Measurements from ENCODE around the gene FES. TPM values are rescaled to one million over a fixed set of nuclear protein-coding genes. Genes with fewer than 3 reads are reported as not detected.

FES gene
- total and polyA plus RNA-seq, 2 of the 13 experiments (the other 11 are each of a cell fraction or from before 2014, with no cell fraction given), result 4.0 to 9.5 TPM

DNA sequence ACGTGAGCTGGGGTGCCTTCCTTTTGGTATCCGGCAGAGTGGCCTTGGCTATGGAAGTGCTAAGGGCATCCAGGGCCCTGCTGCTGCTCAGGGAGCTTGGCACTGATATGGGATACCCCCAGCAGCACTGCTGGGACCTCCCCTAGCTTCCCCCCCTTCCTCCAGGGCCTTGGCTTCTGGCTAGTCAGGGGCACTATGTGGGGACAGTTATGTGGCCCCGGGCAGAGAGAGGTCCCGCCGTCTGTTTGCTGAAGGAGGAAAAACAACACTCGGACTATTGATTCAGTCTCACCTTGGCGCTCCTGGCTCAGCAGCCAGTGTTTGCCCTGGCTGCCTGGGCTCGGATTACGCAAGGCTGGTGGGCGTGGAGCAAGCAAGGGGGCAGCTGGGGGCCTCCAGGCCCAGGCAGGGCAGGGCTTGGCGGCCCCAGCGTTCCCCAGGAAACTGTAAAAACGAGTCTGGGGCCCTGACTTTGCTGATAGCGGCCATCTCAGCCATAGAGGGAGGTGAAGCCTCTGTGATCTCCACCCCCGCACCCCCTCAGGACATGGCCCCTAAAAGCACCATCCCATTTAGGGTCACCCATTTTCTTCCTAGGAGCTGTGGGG lies 10.2 kb upstream of the FES start (continued):
- TF ChIP-seq, protein P1, sequence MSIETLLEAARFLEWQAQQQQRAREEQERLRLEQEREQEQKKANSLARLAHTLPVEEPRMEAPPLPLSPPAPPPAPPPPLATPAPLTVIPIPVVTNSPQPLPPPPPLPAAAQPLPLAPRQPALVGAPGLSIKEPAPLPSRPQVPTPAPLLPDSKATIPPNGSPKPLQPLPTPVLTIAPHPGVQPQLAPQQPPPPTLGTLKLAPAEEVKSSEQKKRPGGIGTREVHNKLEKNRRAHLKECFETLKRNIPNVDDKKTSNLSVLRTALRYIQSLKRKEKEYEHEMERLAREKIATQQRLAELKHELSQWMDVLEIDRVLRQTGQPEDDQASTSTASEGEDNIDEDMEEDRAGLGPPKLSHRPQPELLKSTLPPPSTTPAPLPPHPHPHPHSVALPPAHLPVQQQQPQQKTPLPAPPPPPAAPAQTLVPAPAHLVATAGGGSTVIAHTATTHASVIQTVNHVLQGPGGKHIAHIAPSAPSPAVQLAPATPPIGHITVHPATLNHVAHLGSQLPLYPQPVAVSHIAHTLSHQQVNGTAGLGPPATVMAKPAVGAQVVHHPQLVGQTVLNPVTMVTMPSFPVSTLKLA (IDR thresholded peaks at IDR 0.05), result no peak
- TF ChIP-seq, protein P2, sequence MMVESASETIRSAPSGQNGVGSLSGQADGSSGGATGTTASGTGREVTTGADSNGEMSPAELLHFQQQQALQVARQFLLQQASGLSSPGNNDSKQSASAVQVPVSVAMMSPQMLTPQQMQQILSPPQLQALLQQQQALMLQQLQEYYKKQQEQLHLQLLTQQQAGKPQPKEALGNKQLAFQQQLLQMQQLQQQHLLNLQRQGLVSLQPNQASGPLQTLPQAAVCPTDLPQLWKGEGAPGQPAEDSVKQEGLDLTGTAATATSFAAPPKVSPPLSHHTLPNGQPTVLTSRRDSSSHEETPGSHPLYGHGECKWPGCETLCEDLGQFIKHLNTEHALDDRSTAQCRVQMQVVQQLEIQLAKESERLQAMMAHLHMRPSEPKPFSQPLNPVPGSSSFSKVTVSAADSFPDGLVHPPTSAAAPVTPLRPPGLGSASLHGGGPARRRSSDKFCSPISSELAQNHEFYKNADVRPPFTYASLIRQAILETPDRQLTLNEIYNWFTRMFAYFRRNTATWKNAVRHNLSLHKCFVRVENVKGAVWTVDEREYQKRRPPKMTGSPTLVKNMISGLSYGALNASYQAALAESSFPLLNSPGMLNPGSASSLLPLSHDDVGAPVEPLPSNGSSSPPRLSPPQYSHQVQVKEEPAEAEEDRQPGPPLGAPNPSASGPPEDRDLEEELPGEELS (CRISPR knock-in tag; IDR thresholded peaks at IDR 0.05), result peak; percentile 98
- TF ChIP-seq GABPA (IDR thresholded peaks at IDR 0.05; ENCODE audit: low read depth, low read length) (no peak), GABPA (CRISPR knock-in tag; IDR thresholded peaks at IDR 0.05; ENCODE audit: low read depth) (0 out of 2 replicates have a peak, but pooled peaks have one; percentile 9), ZNF781 (CRISPR knock-in tag; IDR thresholded peaks at IDR 0.05; ENCODE audit: borderline replicate concordance, not compliant biosample characterization) (peak; percentile 84), JDP2 (CRISPR knock-in tag; IDR thresholded peaks at IDR 0.05; ENCODE audit: borderline replicate concordance) (peak; percentile 76; the same call in 1 of the 2 replicates), ZBTB20 (CRISPR knock-in tag; IDR thresholded peaks at IDR 0.05; ENCODE audit: borderline replicate concordance, low read depth) (peak; percentile 82; the same call in 1 of the 2 replicates), PAWR (CRISPR knock-in tag; IDR thresholded peaks at IDR 0.05; ENCODE audit: borderline replicate concordance) (no peak), GABPB1 (CRISPR knock-in tag; IDR thresholded peaks at IDR 0.05) (peak; percentile 83), ZNF564 (CRISPR knock-in tag; IDR thresholded peaks at IDR 0.05) (0 out of 2 replicates have a peak, but pooled peaks have one; percentile 60), RELA (CRISPR knock-in tag; IDR thresholded peaks at IDR 0.05) (0 out of 2 replicates have a peak, but pooled peaks have one; percentile 45), SPEN (CRISPR knock-in tag; IDR thresholded peaks at IDR 0.05; ENCODE audit: low read depth) (peak; percentile 93), NCOA1 (CRISPR knock-in tag; IDR thresholded peaks at IDR 0.05) (0 out of 2 replicates have a peak, but pooled peaks have one; percentile 83), ZNF354B (CRISPR knock-in tag; IDR thresholded peaks at IDR 0.05) (no peak), SALL1 (CRISPR knock-in tag; IDR thresholded peaks at IDR 0.05) (peak; percentile 99), ATRX (CRISPR knock-in tag; IDR thresholded peaks at IDR 0.05; ENCODE audit: borderline replicate concordance) (no peak), NR2F2 (IDR thresholded peaks at IDR 0.05; ENCODE audit: borderline replicate concordance, low read depth) (peak; percentile 98), NKX3-1 (CRISPR knock-in tag; IDR thresholded peaks at IDR 0.05) (peak; percentile 78; the same call in 1 of the 2 replicates), TBP (CRISPR knock-in tag; IDR thresholded peaks at IDR 0.05) (no peak), NR2C2 (CRISPR knock-in tag; IDR thresholded peaks at IDR 0.05; ENCODE audit: borderline replicate concordance) (peak; percentile 84), ZEB1 (IDR thresholded peaks at IDR 0.05; ENCODE audit: insufficient replicate concordance, low read depth) (peak; percentile 84)
- TF ChIP-seq, protein P3, sequence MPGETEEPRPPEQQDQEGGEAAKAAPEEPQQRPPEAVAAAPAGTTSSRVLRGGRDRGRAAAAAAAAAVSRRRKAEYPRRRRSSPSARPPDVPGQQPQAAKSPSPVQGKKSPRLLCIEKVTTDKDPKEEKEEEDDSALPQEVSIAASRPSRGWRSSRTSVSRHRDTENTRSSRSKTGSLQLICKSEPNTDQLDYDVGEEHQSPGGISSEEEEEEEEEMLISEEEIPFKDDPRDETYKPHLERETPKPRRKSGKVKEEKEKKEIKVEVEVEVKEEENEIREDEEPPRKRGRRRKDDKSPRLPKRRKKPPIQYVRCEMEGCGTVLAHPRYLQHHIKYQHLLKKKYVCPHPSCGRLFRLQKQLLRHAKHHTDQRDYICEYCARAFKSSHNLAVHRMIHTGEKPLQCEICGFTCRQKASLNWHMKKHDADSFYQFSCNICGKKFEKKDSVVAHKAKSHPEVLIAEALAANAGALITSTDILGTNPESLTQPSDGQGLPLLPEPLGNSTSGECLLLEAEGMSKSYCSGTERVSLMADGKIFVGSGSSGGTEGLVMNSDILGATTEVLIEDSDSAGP (CRISPR knock-in tag; IDR thresholded peaks at IDR 0.05; ENCODE audit: borderline replicate concordance), result peak; percentile 95

All from HepG2 (cell line).